Spleen (tissue), 7 donors: ENCODE measurements around the gene APBB2.

Source experiments
- CTCF ChIP-seq, 11 experiments: fragments of 200-600 bp in 7 of 11; fragments of 450-650 bp in 4 of 11; sonication (generic) in 4 of 11; IDR thresholded peaks in 8 of 11; conservative IDR thresholded peaks in 3 of 11; 1 replicate in 7 of 11; 2 replicates in 4 of 11; pipeline versions ENCODE4 v1.4.0 to v1.8.0; 2016 to 2021; ENCODE audit warnings: antibody characterized with exemption in 11 of 11, inconsistent platforms in 4 of 11, mild to moderate bottlenecking in 1 of 11
- POLR2AphosphoS5 ChIP-seq, 3 donors: sonication (generic); formaldehyde crosslinking; IDR thresholded peaks; one replicate each; pipeline ENCODE4 v1.5.1; 2017; ENCODE audit warnings: antibody characterized with exemption in 3 of 3
- donor health status: DM: no; HTN: no; CAD: no; lungs with moderate emphysema.
- donor health status: DM: no; HTN: no; CAD: no.
- donor health status: DM: no; HTN: no; CAD: no.

- TF ChIP-seq POLR2AphosphoS5 (IDR thresholded peaks at IDR 0.05) (no peak), CTCF (IDR thresholded peaks at IDR 0.05 in 8 of 11, conservative IDR thresholded peaks at IDR 0.05 in 3 of 11) (no peak)
Observed at GRCh38 chr4:41156574-41156973, 57.8 kb downstream of the APBB2 start.
